OCI-LY3 (cell line): ENCODE results near the gene MACF1.

Experiments
- H2AFZ ChIP-seq: fragments of 200-600, 300-600 bp; shearing (Covaris generic); 2 replicates; pipeline ENCODE4 v1.6.0; 2014; ENCODE audit warnings: antibody characterized with exemption, low read depth, low read length
- H3K27ac ChIP-seq: fragments of 200-600, 300-600 bp; sonication (generic); 2 replicates; pipeline ENCODE4 v1.5.1; 2014; ENCODE audit warnings: mild to moderate bottlenecking, low read length, moderate library complexity, mixed read lengths
- H3K27me3 ChIP-seq: fragments of 200-600, 300-600 bp; sonication (generic); 2 replicates; pipeline ENCODE4 v1.6.1; 2014; ENCODE audit warnings: low read depth, low read length, mixed read lengths
- H3K36me3 ChIP-seq: fragments of 200-600, 300-600 bp; sonication (generic); replicated peaks from 2 replicates; pipeline ENCODE3; 2014; ENCODE audit warnings: low read depth, low read length, mixed read lengths
- H3K4me1 ChIP-seq: fragments of 300-600, 200-600 bp; sonication (generic); 2 replicates; pipeline ENCODE4 v1.6.1; 2014; ENCODE audit warnings: low read length, mixed read lengths
- H3K4me2 ChIP-seq: fragments of 200-600, 300-600 bp; sonication (generic); 2 replicates; pipeline ENCODE4 v1.6.1; 2014; ENCODE audit warnings: low read length, mixed read lengths
- H3K4me3 ChIP-seq: fragments of 300-600, 200-600 bp; sonication (generic); 2 replicates; pipeline ENCODE4 v1.5.1; 2014; ENCODE audit warnings: antibody characterized with exemption, mild to moderate bottlenecking, low read length, moderate library complexity
- H3K79me2 ChIP-seq: fragments of 300-600, 200-600 bp; shearing (Covaris generic); 2 replicates; pipeline ENCODE4 v1.6.1; 2014; ENCODE audit warnings: mild to moderate bottlenecking, low read length, mixed read lengths
- H3K9ac ChIP-seq: fragments of 300-600, 200-600 bp; shearing (Covaris generic); 2 replicates; pipeline ENCODE4 v1.6.0; 2014; ENCODE audit warnings: mild to moderate bottlenecking, low read length, moderate library complexity
- H3K9me3 ChIP-seq: fragments of 200-600, 300-600 bp; shearing (Covaris generic); 2 replicates; pipeline ENCODE4 v1.6.1; 2014; ENCODE audit warnings: low read length, mixed read lengths; ENCODE audit not compliant: insufficient read depth
- H4K20me1 ChIP-seq: fragments of 200-600, 300-600 bp; sonication (generic); 2 replicates; pipeline ENCODE4 v1.6.1; 2016; ENCODE audit warnings: low read length, mixed read lengths; ENCODE audit not compliant: insufficient read depth
- EZH2phosphoT487 ChIP-seq: fragments of 200-600 bp; shearing (Covaris generic); IDR thresholded peaks from 2 replicates; pipeline ENCODE4 v1.6.1; 2018; ENCODE audit warnings: antibody characterized with exemption, mixed run types, low read depth
- TF ChIP-seq, protein P1 (sequence below): fragments of 200-600, 300-600 bp; sonication (generic); IDR thresholded peaks from 2 replicates; pipeline ENCODE4 v1.5.1; 2014; ENCODE audit warnings: antibody characterized with exemption, low read length, low read depth

MACF1 gene

DNA sequence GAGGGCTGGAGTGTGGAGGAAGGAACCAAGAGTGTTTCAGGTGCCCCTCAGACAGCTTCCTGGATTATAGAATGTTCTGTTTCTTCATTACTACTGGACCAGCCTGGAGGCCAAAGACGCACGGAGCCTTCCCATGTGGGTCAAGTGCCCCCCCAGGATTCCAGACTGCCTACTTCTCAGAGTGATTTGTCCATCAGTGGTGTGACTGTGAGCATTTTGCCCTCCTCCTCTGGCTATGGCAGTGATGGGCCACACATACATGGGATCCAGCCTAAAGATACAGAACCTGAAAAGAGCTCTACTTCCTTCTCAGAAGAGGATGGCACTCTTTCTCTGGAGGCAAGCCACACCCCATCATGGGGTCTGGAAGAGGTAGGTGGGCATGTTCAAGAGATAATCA, 64.9 kb downstream of the MACF1 start:
- Histone ChIP-seq H2AFZ (no peak overlapping the region), H3K4me3 (peak overlapping the region; percentile 69), H3K9me3 (no peaks in the 10 kb centered on the region), H3K79me2 (peaks cover 50% of the 10 kb centered on the region), H3K4me2 (peak overlapping the region; percentile 71), H3K36me3 (no peaks in the 10 kb centered on the region), H3K9ac (peak overlapping the region; percentile 34; the same call in 1 of the 2 replicates), H3K27ac (peak overlapping the region; percentile 68), H3K27me3 (no peaks in the 10 kb centered on the region), H3K4me1 (peaks cover 60% of the 10 kb centered on the region), H4K20me1 (no peaks in the 10 kb centered on the region)
- TF ChIP-seq, protein P1, sequence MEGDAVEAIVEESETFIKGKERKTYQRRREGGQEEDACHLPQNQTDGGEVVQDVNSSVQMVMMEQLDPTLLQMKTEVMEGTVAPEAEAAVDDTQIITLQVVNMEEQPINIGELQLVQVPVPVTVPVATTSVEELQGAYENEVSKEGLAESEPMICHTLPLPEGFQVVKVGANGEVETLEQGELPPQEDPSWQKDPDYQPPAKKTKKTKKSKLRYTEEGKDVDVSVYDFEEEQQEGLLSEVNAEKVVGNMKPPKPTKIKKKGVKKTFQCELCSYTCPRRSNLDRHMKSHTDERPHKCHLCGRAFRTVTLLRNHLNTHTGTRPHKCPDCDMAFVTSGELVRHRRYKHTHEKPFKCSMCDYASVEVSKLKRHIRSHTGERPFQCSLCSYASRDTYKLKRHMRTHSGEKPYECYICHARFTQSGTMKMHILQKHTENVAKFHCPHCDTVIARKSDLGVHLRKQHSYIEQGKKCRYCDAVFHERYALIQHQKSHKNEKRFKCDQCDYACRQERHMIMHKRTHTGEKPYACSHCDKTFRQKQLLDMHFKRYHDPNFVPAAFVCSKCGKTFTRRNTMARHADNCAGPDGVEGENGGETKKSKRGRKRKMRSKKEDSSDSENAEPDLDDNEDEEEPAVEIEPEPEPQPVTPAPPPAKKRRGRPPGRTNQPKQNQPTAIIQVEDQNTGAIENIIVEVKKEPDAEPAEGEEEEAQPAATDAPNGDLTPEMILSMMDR: no peak
- no peak for TF ChIP-seq EZH2phosphoT487

DNA sequence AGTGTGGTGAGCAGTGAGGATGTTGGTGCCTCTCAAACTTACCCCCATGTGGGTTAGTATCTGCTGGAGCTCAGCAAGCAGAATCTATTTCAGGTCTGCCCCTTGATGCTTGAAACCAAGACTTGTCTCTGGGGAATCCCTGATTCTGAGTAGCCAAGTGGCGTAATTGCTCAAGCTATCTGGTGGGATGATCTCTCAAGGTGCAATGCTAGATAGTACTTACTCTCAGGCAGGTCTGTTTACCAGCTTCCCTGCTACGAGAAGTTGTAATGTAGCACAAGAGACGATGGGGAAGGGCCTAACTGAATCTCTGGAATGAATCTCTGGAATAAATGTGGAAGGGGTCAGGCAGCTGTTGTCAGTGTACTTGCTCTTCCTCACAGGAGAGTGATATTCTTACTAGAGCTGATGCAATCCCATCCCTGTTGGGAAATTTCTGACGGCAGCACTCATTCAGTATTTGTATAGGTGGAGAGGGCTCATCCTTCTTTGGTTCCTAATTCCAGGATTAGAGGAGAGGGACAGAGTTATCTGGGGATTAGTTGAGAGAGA, 65.4 kb downstream of the MACF1 start:
- Histone ChIP-seq H3K27ac (peak overlapping the region; percentile 68), H3K27me3 (no peaks in the 10 kb centered on the region), H3K4me3 (peak overlapping the region; percentile 69), H3K9ac (peak overlapping the region; percentile 34; the same call in 1 of the 2 replicates), H4K20me1 (no peaks in the 10 kb centered on the region), H3K79me2 (peaks cover 53% of the 10 kb centered on the region), H3K36me3 (no peaks in the 10 kb centered on the region), H3K4me2 (peak overlapping the region; percentile 71), H2AFZ (no peak overlapping the region), H3K9me3 (no peaks in the 10 kb centered on the region), H3K4me1 (peaks cover 60% of the 10 kb centered on the region)
- TF ChIP-seq, protein P1: no peak
- no peak for TF ChIP-seq EZH2phosphoT487

DNA sequence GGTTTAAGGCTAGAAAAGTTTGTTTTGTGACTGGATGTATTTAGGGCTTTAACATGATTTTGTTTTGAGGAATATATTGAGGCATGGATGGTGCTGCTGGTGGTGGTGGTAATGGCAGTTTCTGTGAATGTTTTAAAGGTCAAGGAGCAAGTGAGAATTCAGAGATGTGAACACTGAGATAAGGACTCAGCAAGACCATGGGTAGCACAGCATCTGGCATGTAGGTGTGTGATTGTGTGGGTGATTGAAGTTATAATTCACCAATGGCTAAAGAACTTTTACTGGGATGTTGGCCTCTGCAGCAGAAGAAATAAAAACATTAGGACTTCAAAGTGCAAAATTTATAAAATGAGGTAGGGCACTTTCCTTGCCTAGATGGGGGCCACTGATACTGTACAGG, 65.9 kb downstream of the MACF1 start:
- Histone ChIP-seq H4K20me1 (no peaks in the 10 kb centered on the region), H3K79me2 (peaks cover 53% of the 10 kb centered on the region), H3K9ac (peak overlapping the region; percentile 34; the same call in 1 of the 2 replicates)

DNA sequence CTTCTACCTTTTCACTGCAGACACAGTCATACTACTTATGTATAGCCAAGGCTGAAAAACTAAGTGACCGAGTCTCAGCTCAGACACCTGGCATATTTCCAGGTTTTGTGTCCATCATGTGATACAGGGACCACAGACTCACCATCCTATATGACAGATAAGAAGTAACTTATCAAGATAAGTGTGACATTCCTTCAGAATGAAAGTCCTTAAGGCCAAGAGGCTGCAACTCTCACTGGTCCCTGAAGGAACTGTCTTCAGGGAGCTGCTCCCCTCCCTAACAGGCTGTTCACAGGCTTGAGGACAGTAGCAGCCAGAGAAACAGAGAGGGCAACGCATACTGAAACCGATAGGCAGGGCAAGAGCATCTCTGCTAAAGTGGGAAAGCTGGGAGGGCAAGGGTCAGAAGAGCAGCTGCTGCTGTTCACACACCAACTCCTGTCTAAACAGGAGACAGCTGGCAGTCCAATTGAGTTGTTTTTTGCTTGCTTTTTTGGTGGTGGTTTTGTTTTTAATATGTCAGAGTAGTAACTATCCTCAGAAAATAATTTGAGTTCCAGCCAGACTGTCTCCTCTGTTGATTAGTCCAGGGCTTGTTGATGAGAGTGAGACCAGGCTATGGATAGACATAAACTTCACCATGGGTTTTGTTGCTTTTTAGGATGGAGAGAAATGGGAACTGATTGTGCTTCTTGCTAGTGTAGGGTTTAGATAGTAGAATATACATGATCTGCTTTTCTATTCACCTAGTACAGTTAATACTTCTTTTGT, 67.7 kb downstream of the MACF1 start:
- Histone ChIP-seq H3K27me3 (no peaks in the 10 kb centered on the region), H3K27ac (peak overlapping the region; percentile 55), H4K20me1 (no peaks in the 10 kb centered on the region), H3K9ac (no peak overlapping the region), H2AFZ (no peak overlapping the region), H3K36me3 (no peaks in the 10 kb centered on the region), H3K4me3 (peak overlapping the region; percentile 46), H3K4me2 (peak overlapping the region; percentile 71), H3K4me1 (peaks cover 66% of the 10 kb centered on the region), H3K9me3 (no peaks in the 10 kb centered on the region), H3K79me2 (peaks cover 53% of the 10 kb centered on the region)
- TF ChIP-seq EZH2phosphoT487: no peak
- TF ChIP-seq, protein P1: no peak

More for the DNA sequence above, 65.9 kb downstream of the MACF1 start:
- no peak overlapping the region for H2AFZ ChIP-seq
- peak overlapping the region; percentile 69 for H3K4me3 ChIP-seq
- peak overlapping the region; percentile 68 for H3K27ac ChIP-seq
- H3K4me1 ChIP-seq: peaks cover 60% of the 10 kb centered on the region
- no peaks in the 10 kb centered on the region for H3K27me3 ChIP-seq
- H3K4me2 ChIP-seq: peak overlapping the region; percentile 71
- TF ChIP-seq, protein P1: no peak
- no peak for TF ChIP-seq EZH2phosphoT487
- H3K36me3 ChIP-seq: no peaks in the 10 kb centered on the region
- no peaks in the 10 kb centered on the region for H3K9me3 ChIP-seq
